Epithelial cell of proximal tubule (primary cell): ENCODE results near the gene PSD4. TPM values are rescaled to one million over a fixed set of nuclear protein-coding genes. Genes with fewer than 3 reads are reported as not detected.

Experiments
- DNase-seq: peaks from one replicate; pipeline ENCODE4 v3.0.0-alpha.2; 2011; ENCODE audit warnings: low read depth
- H3K4me3 ChIP-seq: 2 replicates; pipeline ENCODE4 v1.5.1; 2011; ENCODE audit warnings: low read depth, mild to moderate bottlenecking, low read length
- CTCF ChIP-seq: conservative IDR thresholded peaks from 2 replicates; pipeline ENCODE4 v1.5.1; 2012; ENCODE audit warnings: low read depth, mild to moderate bottlenecking, low read length
- total RNA-seq: library from RNA; depleted of rRNA; stranded (reverse); fragments of >200 nt; gene quantifications from 2 replicates; pipeline ENCODE4 v1.2.3, GENCODE V29; 2015

PSD4 gene
- total RNA-seq, 1 donor from 2014 or later, result 7.3 TPM

- no peak for DNase-seq
- peak; percentile 17 for TF ChIP-seq CTCF
- H3K4me3 ChIP-seq, result no peak overlapping the region
Measured at GRCh38 chr2:113242327-113242726, 68.6 kb downstream of the PSD4 start.

- no peak for DNase-seq
- no peak for TF ChIP-seq CTCF
- H3K4me3 ChIP-seq, result no peak overlapping the region
Measured at GRCh38 chr2:113245276-113245711, 71.5 kb downstream of the PSD4 start.

- DNase-seq, result no peak
- no peak overlapping the region for H3K4me3 ChIP-seq
- no peak for TF ChIP-seq CTCF
Measured at GRCh38 chr2:113246606-113247005, 72.8 kb downstream of the PSD4 start.

GRCh38 chr2:113248997-113249770 is 75.4 kb downstream of the PSD4 start:
- TF ChIP-seq CTCF, result peak; percentile 96
- DNase-seq, result no peak
- no peak overlapping the region for H3K4me3 ChIP-seq

- H3K4me3 ChIP-seq, result no peak overlapping the region
- TF ChIP-seq CTCF, result no peak
- DNase-seq, result no peak
Measured at GRCh38 chr2:113251118-113251517, 77.3 kb downstream of the PSD4 start.

GRCh38 chr2:113252047-113252590 is 78.3 kb downstream of the PSD4 start:
- no peak for DNase-seq
- no peak overlapping the region for H3K4me3 ChIP-seq
- TF ChIP-seq CTCF, result no peak

- no peak overlapping the region for H3K4me3 ChIP-seq
- no peak for DNase-seq
- TF ChIP-seq CTCF, result no peak
Measured at GRCh38 chr2:113253453-113253852, 79.7 kb downstream of the PSD4 start.
